Loucy (cell line): Measurements from ENCODE around the gene ATOX1.

Experiments used
- H2AFZ ChIP-seq: fragments of 200-600 bp; sonication (generic); 2 replicates; pipeline ENCODE4 v1.6.0; 2016; ENCODE audit warnings: antibody characterized with exemption, mild to moderate bottlenecking, low read length, moderate library complexity
- H3F3A ChIP-seq: fragments of 200-600 bp; 2 replicates; pipeline ENCODE4 v1.6.0; 2016; ENCODE audit warnings: antibody characterized with exemption, low read depth, mild to moderate bottlenecking
- H3K27me3 ChIP-seq: fragments of 200-600 bp; sonication (generic); 2 replicates; pipeline ENCODE4 v1.6.1; 2014; ENCODE audit warnings: low read length, mild to moderate bottlenecking; ENCODE audit not compliant: insufficient read depth, poor library complexity, severe bottlenecking
- H3K36me3 ChIP-seq: fragments of 200-600 bp; sonication (generic); 2 replicates; pipeline ENCODE4 v1.6.1; 2016; ENCODE audit warnings: low read length; ENCODE audit not compliant: insufficient read depth
- H3K4me1 ChIP-seq: fragments of 200-600 bp; sonication (generic); 2 replicates; pipeline ENCODE4 v1.5.1; 2014; ENCODE audit warnings: low read length, mild to moderate bottlenecking; ENCODE audit not compliant: insufficient read depth, poor library complexity, severe bottlenecking
- H3K4me2 ChIP-seq: fragments of 200-600 bp; sonication (generic); 2 replicates; pipeline ENCODE4 v1.6.0; 2014; ENCODE audit warnings: antibody characterized with exemption, low read length, low read depth, mild to moderate bottlenecking; ENCODE audit not compliant: poor library complexity, severe bottlenecking
- H3K4me3 ChIP-seq: fragments of 200-600 bp; sonication (generic); 2 replicates; pipeline ENCODE4 v1.5.1; 2014; ENCODE audit warnings: low read length, mild to moderate bottlenecking, mixed read lengths; ENCODE audit not compliant: poor library complexity, severe bottlenecking
- H3K79me2 ChIP-seq: fragments of 200-600 bp; sonication (generic); 2 replicates; pipeline ENCODE4 v1.6.1; 2014; ENCODE audit warnings: low read length; ENCODE audit not compliant: insufficient read depth
- H3K9ac ChIP-seq: fragments of 200-600 bp; sonication (generic); 2 replicates; pipeline ENCODE4 v1.6.0; 2014; ENCODE audit warnings: mild to moderate bottlenecking, low read depth, low read length, moderate library complexity; ENCODE audit not compliant: poor library complexity, severe bottlenecking
- H3K9me2 ChIP-seq: fragments of 200-600 bp; sonication (generic); replicated peaks from 2 replicates; pipeline ENCODE4 v1.6.1; 2016; ENCODE audit warnings: low read depth, low read length, mixed read lengths
- H3K9me3 ChIP-seq: fragments of 200-600 bp; sonication (generic); 2 replicates; pipeline ENCODE4 v1.6.1; 2014; ENCODE audit warnings: mild to moderate bottlenecking, antibody characterized with exemption, low read length, low read depth; ENCODE audit not compliant: insufficient read depth
- H4K20me1 ChIP-seq: fragments of 200-600 bp; sonication (generic); 2 replicates; pipeline ENCODE4 v1.6.0; 2014; ENCODE audit warnings: antibody characterized with exemption, low read length, mild to moderate bottlenecking; ENCODE audit not compliant: insufficient read depth, poor library complexity, severe bottlenecking
- EZH2phosphoT487 ChIP-seq: fragments of 200-600 bp; IDR thresholded peaks from 2 replicates; pipeline ENCODE4 v1.6.1; 2018; ENCODE audit warnings: antibody characterized with exemption, mild to moderate bottlenecking, moderate library complexity, borderline replicate concordance
- TF ChIP-seq, protein P1 (sequence below): fragments of 200-600 bp; sonication (generic); conservative IDR thresholded peaks from 2 replicates; pipeline ENCODE4 v1.5.1; 2014; ENCODE audit warnings: mild to moderate bottlenecking, antibody characterized with exemption, low read length

ATOX1 gene

DNA sequence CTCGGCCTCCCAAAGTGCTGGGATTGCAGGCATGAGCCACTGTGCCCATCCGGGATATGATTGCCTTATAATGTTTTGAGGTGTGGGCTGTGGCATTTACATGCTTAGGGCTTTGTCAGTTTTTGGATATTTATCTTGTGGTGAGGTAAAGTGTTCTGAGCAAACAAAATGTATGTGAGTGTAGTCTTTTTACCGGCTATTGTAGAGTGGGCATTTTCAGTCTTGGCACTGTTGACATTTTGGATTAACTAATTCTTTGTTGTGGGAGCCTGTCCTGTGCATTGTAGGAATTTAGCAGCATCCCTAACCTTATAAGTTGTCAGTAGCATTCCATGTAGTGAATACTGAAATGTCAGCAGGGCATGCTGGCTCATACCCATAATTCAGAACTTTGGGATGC is 34.9 kb upstream of the ATOX1 start:
- peaks cover 77% of the 10 kb centered on the region for H4K20me1 ChIP-seq

DNA sequence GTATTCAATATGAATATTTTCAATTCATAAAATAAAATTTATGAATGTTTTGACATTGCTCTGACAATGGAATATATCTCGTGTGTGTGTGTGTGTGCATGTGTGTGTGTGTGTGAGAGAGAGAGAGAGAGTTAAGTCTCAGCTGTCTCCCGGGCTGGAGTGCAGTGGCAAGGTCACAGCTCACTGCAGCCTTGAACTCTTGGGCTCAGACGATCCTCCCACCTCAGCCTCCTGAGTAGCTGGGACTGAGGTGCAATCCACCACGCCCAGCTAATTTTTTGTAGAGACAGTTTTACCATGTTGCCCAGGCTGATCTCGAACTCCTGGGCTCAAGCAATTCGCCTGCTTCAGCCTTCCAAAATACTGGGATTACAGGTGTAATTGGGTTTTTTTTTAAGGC is 29.4 kb upstream of the ATOX1 start:
- Histone ChIP-seq H3K9ac (no peak overlapping the region), H2AFZ (no peak overlapping the region), H3F3A (no peaks in the 10 kb centered on the region), H4K20me1 (peaks cover 83% of the 10 kb centered on the region), H3K36me3 (peaks cover 60% of the 10 kb centered on the region), H3K27me3 (no peaks in the 10 kb centered on the region), H3K4me2 (no peak overlapping the region), H3K9me3 (no peaks in the 10 kb centered on the region), H3K9me2 (no peaks in the 10 kb centered on the region), H3K4me3 (no peak overlapping the region), H3K4me1 (peaks cover 6% of the 10 kb centered on the region), H3K79me2 (peaks cover 92% of the 10 kb centered on the region)
- TF ChIP-seq, protein P1, sequence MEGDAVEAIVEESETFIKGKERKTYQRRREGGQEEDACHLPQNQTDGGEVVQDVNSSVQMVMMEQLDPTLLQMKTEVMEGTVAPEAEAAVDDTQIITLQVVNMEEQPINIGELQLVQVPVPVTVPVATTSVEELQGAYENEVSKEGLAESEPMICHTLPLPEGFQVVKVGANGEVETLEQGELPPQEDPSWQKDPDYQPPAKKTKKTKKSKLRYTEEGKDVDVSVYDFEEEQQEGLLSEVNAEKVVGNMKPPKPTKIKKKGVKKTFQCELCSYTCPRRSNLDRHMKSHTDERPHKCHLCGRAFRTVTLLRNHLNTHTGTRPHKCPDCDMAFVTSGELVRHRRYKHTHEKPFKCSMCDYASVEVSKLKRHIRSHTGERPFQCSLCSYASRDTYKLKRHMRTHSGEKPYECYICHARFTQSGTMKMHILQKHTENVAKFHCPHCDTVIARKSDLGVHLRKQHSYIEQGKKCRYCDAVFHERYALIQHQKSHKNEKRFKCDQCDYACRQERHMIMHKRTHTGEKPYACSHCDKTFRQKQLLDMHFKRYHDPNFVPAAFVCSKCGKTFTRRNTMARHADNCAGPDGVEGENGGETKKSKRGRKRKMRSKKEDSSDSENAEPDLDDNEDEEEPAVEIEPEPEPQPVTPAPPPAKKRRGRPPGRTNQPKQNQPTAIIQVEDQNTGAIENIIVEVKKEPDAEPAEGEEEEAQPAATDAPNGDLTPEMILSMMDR = no peak
- no peak for TF ChIP-seq EZH2phosphoT487

More for the DNA sequence above, 34.9 kb upstream of the ATOX1 start:
- Histone ChIP-seq H3K36me3 (peaks cover 98% of the 10 kb centered on the region), H3K4me1 (no peaks in the 10 kb centered on the region), H3K4me3 (no peak overlapping the region), H2AFZ (no peak overlapping the region), H3K4me2 (no peak overlapping the region), H3F3A (no peaks in the 10 kb centered on the region), H3K79me2 (peaks cover 84% of the 10 kb centered on the region), H3K27me3 (no peaks in the 10 kb centered on the region), H3K9me3 (no peaks in the 10 kb centered on the region), H3K9me2 (no peaks in the 10 kb centered on the region), H3K9ac (no peak overlapping the region)
- TF ChIP-seq, protein P1 = no peak
- no peak for TF ChIP-seq EZH2phosphoT487

DNA sequence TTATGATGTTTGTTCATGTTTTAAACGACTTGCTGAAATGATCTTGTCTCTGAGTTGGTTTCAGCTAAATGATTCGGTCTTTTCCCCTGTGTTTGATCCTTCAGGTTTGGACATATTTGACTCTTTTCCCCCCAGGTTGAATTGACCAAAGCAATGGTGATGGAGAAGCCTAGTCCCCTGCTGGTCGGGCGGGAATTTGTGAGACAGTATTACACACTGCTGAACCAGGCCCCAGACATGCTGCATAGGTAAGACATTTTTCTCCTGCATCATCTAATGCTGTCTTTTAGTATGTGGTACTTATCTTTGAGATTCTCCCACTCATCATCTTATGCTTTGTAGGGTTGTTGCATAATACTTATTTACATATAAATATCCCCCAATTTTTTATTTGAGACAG is 28.0 kb upstream of the ATOX1 start:
- Histone ChIP-seq H3K4me3 (no peak overlapping the region), H3K9ac (no peak overlapping the region), H3F3A (no peaks in the 10 kb centered on the region), H3K4me1 (peaks cover 15% of the 10 kb centered on the region), H3K27me3 (no peaks in the 10 kb centered on the region), H3K36me3 (peaks cover 47% of the 10 kb centered on the region), H3K4me2 (no peak overlapping the region), H3K79me2 (peaks cover 94% of the 10 kb centered on the region), H4K20me1 (peaks cover 95% of the 10 kb centered on the region), H3K9me3 (no peaks in the 10 kb centered on the region), H2AFZ (no peak overlapping the region), H3K9me2 (no peaks in the 10 kb centered on the region)
- TF ChIP-seq EZH2phosphoT487 = no peak
- TF ChIP-seq, protein P1 = no peak; the same call in 1 of the 2 replicates
